Astrocyte (in vitro differentiated cells and primary cell): ENCODE data around the gene SCGB1D2.
"Not testable (repeated sequence)": the region's sequence is repeated elsewhere in the genome, so short reads cannot be mapped to it uniquely, and the experiment has no call there.

Experiments
- EZH2 ChIP-seq: IDR thresholded peaks from 2 replicates; pipeline ENCODE4 v1.6.1; 2012; ENCODE audit warnings: mild to moderate bottlenecking, low read length, inconsistent platforms; ENCODE audit not compliant: insufficient read depth
- TF ChIP-seq, protein P1 (sequence below): IDR thresholded peaks from 2 replicates; pipeline ENCODE4 v1.5.1; 2011; ENCODE audit warnings: low read depth, mild to moderate bottlenecking, inconsistent platforms, low read length, moderate library complexity; ENCODE audit not compliant: insufficient read depth

DNA sequence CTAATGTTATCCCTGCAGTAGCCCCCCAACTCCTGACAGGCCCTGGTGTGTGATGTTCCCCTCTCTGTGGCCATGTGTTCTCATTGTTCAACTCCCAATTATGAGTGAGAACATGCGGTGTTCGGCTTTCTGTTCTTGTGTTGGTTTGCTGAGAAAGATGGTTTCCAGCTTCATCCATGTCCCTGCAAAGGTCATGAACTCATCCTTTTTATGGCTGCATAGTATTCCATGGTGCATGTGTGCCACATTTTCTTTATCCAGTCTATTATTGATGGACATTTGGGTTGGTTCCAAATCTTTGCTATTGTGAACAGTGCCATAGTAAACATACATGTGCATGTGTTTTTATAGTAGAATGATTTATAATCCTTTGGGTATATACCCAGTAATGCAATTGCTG lies 44.6 kb upstream of the SCGB1D2 start:
- TF ChIP-seq, protein P1, sequence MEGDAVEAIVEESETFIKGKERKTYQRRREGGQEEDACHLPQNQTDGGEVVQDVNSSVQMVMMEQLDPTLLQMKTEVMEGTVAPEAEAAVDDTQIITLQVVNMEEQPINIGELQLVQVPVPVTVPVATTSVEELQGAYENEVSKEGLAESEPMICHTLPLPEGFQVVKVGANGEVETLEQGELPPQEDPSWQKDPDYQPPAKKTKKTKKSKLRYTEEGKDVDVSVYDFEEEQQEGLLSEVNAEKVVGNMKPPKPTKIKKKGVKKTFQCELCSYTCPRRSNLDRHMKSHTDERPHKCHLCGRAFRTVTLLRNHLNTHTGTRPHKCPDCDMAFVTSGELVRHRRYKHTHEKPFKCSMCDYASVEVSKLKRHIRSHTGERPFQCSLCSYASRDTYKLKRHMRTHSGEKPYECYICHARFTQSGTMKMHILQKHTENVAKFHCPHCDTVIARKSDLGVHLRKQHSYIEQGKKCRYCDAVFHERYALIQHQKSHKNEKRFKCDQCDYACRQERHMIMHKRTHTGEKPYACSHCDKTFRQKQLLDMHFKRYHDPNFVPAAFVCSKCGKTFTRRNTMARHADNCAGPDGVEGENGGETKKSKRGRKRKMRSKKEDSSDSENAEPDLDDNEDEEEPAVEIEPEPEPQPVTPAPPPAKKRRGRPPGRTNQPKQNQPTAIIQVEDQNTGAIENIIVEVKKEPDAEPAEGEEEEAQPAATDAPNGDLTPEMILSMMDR, result not testable (repeated sequence)
- not testable (repeated sequence) for TF ChIP-seq EZH2
